NCI-H2196 treated with DMSO at 0.1 percent for 48 hours (cell line): Measurements from ENCODE around the gene ARID1B.
"Not testable (repeated sequence)": the region's sequence is repeated elsewhere in the genome, so short reads cannot be mapped to it uniquely, and the experiment has no call there.

Experiments used
- DNase-seq: peaks from one replicate; lab custom pipeline; 2025; ENCODE audit not compliant: unreplicated experiment; lab: John Stamatoyannopoulos, UW

The ARID1B gene

DNA sequence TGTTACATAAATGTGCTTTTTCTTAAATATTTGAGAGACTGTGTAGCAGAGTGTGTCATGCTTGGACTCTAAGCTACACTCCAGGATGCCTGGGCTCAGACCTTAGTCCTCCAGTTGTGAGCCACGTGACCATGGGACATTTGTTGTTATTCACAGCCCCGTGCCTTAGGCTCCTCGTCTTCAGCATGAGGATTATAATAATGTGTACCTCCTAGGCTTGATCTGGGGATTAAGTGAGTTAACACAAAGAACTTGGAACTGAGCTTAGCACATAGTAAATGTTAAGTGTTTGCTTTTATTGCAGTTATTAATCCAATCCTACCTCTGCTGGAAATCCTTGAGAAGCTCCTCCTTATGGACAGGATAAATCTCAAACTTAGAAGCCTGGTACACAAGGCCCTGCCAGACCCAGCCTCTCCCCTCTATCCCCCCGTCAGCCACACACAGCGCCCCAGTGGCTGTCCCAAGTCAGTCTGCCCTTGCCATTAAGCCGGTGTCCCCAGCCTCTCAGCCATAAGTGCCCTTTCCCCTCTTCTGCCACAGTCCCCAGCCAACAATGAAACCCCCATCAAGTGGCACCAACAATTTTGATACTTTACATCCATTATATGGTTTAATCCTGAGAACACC lies 368.6 kb downstream of the ARID1B start:
- no peak for DNase-seq

DNA sequence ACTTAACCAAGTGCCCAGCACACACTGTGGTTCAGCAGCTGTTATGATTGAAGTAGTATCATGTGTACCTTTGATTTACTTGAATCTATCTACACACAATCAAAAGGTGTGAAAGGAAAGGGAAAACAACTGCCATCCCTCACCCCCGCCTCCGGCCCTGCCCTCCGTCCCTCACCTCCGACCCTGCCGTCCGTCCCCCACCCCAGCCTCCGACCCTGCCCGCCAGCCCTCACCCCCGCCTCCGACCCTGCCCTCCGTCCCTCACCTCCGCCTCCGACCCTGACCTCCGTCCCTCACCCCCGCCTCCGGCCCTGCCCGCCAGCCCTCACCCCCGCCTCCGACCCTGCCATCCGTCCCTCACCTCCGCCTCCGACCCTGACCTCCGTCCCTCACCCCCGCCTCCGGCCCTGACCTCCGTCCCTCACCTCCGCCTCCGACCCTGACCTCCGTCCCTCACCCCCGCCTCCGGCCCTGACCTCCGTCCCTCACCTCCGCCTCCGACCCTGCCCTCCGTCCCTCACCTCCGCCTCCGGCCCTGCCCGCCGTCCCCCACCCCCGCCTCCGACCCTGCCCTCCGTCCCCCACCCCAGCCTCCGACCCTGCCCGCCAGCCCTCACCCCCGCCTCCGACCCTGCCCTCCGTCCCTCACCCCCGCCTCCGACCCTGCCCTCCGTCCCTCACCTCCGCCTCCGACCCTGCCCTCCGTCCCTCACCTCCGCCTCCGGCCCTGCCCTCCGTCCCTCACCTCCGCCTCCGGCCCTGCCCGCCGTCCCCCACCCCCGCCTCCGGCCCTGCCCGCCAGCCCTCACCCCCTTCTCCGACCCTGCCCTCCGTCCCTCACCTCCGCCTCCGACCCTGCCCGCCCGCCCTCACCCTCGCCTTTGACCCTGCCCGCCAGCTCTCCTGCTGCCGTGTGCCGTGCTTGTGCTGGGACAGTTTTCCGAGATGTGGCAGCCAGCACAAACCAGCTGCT lies 370.2 kb downstream of the ARID1B start:
- not testable (repeated sequence) for DNase-seq

DNA sequence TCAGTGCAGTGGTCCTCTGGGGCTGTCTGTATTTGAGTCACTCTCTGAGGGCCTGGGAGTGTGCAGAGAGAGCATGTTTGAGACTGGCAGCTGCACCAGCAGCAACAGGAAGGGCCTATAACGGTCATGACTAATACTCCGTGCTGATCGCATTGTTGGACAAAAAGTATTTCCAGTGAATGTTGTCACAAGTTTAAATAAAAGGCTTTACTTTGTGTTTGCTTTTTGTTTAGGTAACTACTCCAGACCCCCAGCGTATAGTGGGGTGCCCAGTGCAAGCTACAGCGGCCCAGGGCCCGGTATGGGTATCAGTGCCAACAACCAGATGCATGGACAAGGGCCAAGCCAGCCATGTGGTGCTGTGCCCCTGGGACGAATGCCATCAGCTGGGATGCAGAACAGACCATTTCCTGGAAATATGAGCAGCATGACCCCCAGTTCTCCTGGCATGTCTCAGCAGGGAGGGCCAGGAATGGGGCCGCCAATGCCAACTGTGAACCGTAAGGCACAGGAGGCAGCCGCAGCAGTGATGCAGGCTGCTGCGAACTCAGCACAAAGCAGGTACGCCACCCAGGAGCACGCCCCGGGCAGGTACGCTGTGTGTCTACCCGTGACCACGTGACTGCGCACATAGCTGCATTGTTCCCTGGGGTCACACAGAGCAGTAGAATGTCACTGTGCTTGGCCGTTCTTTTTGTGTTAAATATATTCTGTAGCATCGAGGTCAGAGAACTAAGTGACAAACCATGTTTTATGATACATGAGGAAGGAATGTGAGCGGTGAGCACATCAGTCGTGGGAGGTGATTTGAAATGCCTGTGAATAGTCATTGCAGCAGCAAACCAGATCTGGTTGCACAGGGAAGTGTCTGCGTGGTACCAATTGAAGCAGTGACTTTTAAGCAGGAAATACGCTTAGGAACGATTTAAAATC lies 371.5 kb downstream of the ARID1B start:
- peak; percentile 71 for DNase-seq

DNA sequence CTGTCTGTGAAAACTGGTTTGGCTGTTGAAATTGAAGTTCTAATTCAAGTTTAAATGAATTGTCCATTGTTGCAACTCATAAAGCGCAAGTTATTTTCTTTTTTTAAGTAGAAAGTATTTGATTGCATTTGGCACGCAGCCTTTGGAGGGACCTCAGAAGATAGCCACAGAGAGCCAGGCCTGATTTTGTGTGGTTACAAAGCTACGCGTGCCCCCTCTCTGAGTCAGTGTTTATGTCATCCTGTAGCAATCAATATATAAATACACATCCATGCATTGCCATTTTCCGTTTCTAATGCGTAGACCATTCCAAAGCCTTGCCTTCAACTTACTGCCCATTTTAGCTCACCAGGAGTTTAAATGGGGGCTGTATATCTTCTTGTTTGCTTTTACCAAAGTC lies 372.9 kb downstream of the ARID1B start:
- no peak for DNase-seq

DNA sequence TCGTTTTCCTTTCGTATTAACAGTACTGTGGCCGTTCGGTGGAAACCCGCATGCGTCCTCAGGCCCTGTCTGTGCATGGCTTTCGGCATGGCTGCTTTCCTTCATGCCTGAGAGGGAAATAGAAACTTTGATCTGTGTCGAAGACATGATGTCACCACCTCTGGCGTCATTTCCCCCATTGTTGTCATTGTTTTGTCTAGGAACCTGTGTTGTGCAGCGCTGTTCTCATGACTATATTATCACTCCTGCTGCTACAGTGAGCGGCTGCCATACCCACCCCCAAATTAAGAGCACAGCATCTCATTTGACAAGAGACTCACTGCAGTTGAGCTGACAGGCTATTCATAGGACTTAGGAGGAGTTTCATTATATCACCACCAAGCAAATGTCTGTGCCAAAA lies 373.9 kb downstream of the ARID1B start:
- no peak for DNase-seq

DNA sequence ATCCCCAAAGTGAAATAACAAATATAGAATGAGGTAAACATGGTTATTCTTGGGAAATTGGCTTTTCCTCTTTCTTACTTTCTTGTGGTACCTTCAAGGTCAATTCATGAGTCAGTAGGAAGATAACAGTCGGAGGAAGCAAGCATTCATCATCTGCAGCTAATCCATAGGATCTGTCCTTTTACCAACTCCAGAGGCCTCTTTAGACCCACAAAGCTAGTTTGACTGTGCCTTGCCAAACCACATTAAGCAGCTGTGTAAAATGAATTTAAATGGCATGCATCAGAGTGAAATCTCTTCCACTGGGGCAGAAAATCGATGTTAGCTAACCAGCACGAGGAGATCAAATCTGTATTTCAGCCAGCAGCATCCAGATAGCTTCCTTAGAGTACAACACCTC lies 374.8 kb downstream of the ARID1B start:
- DNase-seq = no peak

DNA sequence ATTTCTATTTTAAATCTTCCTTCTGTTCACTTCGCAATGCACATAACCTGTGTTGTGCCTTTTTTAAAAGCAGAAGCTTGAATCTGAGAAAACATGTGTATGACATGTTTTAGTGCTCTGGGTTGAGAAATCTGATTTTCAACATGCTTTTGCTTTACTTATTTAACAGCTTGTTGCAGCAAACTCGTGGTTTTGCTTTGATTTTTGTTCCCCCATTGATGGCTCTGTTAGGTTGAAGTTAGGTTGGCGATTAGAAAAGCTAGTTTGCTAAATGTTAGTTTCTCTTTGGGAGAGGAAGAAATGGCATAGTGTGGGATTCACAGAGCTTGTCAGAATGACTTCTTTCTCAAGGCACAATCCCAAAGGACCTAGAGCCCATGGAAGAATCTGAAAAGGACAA lies 375.4 kb downstream of the ARID1B start:
- no peak for DNase-seq

DNA sequence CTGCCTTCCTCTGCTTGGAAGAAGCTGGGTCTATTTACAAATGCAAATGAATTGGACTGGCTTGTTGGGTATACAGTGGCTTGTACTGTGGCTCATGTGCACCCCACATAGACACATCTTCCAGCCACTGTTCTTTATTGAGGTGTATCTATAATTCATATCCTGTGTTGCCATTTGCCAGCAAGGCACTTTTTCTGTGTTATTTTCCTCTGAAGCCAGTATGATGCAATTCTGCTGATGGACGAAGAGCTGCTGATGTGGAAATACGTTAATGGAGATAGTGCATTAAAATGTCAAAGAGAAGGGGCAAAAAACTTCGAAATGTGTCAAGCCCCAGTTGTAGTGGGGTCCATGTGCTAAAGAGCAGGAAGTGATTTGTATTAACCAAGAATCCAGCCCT lies 378.6 kb downstream of the ARID1B start:
- DNase-seq = no peak

DNA sequence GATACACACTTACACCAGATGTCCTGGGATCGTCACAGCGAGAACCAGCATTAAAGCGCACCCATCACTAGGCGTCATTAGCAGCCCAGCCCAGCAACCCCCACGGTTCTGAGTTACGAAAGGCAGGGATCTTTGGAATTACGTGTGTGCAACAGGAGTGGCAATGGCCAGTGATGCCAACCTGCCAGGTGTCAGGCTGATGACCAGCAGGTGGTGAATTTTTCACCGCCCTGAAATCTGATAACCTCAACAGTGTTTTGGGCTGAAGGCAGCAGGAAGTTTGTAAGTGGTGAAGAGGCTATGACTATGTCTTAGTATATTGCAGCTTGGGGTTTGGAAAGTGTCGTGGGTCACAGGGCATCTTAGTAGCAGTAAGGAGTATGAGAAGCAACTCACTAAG lies 380.1 kb downstream of the ARID1B start:
- peak; percentile 44 for DNase-seq

DNA sequence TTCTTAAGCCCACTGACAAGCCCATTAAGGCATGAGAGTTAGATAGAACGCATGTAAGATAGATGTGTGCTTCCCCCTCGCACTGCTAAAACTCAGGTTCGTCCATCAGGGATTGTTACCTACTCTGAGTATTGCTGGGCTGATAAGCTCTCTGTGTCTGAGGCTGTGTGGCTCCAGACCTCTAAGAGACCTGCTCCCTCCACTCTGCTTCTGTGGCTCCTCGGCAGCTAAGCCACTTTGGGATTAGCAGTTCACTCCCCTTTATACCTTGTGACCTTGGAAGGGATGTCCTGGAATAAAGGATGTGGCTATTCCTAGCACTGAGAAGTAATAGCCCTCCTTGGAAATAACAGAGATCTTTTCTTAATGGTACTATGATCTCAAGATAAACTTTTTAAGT lies 381.3 kb downstream of the ARID1B start:
- DNase-seq = no peak

DNA sequence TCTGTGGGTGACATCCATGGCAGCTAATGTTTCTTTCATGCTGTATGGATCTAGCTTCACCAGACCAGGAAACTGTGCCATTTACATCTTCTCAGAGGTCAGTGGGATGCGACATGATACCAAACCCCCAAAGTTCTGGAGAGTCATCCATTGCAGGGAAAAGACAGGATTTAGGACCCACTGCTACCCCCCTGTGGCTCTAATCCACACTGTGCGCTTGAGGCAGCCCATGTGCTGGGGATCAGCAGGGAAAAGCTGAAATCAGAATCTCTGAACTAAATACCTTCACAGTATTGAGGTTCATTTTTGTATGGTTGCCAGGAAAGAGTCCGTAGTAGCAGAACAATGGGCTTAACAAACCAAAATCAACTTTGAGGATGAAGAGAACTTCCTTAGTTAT lies 381.7 kb downstream of the ARID1B start:
- no peak for DNase-seq

DNA sequence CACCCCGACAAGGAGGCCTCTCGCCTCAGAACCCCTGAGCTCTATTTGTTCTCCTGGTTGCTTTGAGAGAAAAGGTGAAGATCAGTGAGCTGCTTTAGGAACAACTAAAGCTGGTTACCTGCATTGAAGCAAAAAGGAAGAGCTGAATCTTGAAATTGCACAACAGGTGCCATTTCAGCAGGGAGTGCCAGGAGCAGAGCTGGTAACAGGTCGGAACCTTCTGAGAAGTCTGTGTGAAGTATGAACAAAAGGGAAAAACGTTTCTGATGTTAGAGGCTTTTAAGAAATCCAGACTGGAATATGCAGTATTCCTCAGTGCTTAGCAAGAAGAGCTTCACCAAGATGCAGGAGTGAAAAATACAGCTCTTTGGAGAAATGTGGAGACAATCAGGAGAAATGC lies 382.2 kb downstream of the ARID1B start:
- no peak for DNase-seq

DNA sequence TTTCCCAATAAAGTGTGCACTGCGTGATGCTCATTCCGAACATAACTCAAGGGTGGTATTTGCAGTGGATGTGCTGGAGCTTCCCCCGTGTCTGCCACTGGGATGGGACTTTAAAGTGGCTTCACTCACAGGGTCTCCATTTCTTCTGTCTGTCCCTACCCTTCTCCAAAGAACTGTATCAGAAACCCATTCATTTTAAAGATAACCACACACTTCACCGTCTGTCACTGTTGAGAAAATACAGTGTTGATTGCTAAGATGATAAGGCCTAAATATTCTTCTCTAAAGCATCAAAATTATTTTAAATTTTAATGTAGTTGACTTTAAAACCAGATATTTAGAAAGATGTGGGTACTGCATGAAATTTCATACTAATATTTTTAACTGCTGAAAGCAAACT lies 384.7 kb downstream of the ARID1B start:
- DNase-seq = no peak

DNA sequence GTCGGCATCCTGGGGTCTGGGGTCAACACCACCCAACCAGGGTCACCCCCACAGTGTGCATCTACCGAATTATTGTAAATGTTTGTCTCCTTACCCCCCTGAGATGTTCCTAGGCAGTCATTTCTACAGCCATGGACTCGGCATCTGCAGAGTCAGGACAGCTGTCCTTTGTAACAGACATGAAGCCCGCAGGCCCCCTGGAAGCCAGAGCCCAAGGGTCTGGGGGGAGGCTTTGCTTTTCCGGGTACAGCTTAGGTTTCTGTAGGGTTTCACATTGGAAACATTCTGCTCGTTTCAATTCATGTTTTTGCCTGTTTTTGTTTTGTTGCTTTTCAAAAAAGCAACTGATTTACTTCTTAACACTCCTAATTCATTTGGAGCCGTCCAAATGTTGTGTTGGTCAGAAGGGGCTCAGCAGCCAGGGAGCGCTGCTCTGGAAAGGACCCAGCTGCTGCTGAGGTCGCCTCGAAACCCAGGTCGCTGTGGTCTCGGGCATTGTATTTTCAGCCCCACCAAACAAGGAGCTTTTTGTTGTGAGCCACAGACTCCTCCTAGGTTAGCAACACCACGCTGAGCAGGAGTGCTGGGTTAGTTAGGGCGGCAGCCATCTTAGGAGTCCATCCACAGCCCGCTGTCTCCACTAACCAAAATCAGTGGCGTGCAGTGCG lies 385.7 kb downstream of the ARID1B start:
- no peak for DNase-seq

DNA sequence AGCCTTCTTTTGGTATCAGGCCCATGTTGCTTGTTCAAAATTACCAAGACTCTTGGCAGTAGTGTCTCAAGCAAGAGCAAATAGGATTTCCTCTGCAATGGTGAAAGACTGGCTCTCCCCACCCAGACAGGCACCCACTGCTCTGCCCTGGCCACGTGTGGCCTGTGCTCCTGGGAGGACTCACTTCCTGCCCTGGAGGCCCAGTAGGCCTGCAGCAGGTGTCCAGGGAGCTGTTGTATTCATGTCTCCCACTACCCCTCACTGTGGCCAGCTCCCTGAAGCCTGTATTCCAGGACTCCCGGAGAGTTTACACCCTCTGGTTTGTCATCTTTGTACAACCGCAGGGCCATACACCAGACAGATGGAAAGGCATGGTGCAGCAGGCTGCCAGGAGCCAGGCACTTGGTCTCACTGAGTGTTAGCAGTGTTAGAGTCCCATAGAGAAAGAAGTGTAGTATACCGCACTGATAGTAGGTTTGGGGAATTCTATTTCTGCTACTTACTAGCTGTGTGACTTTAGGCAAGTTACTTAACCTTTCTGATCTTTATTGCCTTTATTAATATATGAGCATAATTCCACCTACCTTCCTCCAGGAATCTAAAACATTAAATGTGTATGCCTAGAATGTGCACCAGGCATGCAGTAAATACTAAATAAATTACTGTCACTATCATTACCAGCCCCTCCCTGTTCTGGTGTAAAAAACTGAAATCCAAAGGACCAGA lies 386.4 kb downstream of the ARID1B start:
- DNase-seq = no peak

DNA sequence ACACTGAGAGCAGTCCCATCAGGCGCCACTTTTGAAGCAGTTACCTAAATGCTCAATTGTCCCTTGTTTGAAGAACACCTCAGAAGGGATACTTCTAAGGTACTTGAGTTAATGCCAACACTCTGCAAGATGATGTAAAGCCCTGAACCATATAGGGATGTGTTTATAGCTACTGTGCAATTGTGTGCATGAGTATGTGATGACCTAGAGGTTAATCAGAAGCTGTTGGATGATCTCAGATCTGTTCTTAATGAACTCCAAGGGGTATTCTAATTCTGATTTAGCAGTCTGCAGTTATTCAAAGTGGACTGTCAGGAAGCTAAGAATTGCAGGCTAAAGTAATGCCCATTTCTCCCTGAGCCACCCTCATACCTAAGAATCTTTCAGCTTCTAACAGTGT lies 387.8 kb downstream of the ARID1B start:
- no peak for DNase-seq

DNA sequence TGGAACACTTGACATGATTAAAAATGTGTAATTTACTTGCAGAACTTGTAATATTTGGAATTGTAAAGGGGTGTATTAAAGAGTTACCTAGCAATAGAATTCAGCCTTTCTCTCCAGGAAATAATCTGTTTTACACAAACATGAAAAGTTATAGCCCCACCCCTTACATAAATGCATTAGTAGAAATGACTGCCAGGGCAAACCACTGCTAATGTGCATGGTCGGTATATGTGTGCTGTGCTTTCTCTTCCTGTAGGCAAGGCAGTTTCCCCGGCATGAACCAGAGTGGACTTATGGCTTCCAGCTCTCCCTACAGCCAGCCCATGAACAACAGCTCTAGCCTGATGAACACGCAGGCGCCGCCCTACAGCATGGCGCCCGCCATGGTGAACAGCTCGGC lies 389.6 kb downstream of the ARID1B start:
- no peak for DNase-seq

DNA sequence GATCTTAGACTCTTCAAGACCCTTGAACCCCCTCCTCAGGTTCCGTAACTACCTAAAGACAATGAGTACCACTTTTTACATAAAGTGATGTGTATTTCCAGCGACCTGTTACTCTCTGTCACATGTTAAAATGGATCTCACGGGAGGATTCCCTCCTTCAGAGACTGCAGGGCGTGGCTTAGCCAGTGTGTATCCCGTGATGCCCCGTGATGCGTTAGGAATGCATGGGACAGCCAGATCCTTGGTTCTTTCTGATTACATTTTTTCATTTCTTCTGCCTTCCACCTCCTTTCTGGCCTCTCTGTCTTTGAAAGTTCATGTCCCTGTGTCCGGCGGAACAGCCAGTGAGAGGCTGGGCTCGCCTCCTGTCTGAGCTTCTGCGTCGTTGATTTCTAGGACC lies 390.7 kb downstream of the ARID1B start:
- no peak for DNase-seq

DNA sequence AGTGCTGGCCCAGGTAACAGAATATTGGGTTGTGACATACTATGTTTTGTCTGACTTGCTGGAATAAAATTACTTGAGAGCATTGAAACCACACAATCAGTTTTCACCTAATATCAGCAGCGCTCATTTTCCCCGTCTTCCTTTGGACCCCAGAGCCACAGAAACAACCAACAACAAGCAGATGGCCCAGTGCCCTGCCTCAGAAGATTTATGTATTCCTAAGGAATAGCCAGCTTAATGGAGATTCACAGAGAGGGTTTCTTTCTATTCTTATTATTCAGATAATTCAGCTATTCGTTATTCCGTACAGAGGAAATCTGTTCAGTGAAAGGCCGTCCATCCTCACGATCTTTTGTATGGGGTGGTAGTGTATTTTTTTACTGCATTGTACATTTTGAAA lies 391.3 kb downstream of the ARID1B start:
- DNase-seq = no peak

DNA sequence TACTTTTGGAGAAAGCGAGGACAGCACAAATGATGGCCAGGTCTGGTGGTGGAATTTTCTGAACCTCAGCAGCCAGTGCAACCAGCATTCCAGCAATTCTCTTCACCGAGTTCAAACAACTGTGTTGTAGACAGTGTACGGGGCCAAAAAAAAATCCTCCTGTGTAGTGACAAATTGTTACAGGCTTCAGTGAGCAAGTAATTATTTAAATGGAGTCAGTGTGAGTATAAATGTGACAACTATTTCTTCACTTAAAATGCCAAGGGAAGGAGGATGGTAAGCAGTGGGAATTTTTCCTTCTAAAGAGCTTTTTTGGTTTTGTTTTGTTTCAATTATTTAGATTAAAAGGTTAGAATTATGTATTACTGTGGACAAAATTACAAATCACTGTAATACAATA lies 392.0 kb downstream of the ARID1B start:
- no peak for DNase-seq
